GM19328 (cell line): ENCODE measurements around the gene OR9A2.
"Not testable (repeated sequence)": the region's sequence is repeated elsewhere in the genome, so short reads cannot be mapped to it uniquely, and the experiment has no call there.

Source experiments
- ATAC-seq: cut with Tn5 transposase; IDR thresholded peaks from one replicate; pipeline ENCODE4 v1.9.1; 2021; ENCODE audit warnings: mild to moderate bottlenecking, moderate library complexity; ENCODE audit not compliant: unreplicated experiment

The OR9A2 gene

DNA sequence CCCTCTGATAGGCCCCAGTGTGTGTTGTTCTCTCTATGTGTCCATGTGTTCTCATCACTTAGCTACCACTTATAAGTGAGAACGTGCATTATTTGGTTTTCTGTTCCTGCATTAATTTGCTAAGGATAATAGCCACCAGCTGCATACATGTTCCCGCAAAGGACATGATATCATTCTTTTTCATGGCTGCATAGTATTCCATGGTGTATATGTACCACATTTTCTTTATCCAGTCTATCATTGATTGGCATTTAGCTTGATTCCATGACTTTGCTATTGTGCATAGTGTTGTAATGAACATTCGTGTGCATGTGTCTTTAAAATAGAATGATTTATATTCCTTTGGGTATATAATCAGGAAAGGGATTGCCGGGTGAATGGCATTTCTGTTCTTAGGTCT, 48.5 kb downstream of the OR9A2 start:
- ATAC-seq: not testable (repeated sequence)
